SU-DHL-6 (cell line): ENCODE results near the gene DOCK10.

Source experiments
- CTCF ChIP-seq: fragments of 200-600 bp; sonication (generic); IDR thresholded peaks from one replicate; pipeline ENCODE4 v1.5.1; 2017; ENCODE audit warnings: antibody characterized with exemption, mild to moderate bottlenecking, low read length, moderate library complexity; ENCODE audit not compliant: insufficient read depth, poor library complexity, severe bottlenecking
- EZH2phosphoT487 ChIP-seq: fragments of 200-600 bp; sonication (generic), shearing (Covaris generic); conservative IDR thresholded peaks from 2 replicates; pipeline ENCODE4 v1.6.1; 2018; ENCODE audit warnings: mild to moderate bottlenecking, antibody characterized with exemption, low read length, moderate library complexity, mixed read lengths

GRCh38 chr2:224716201-224716600 is 326.1 kb downstream of the DOCK10 start, which contains the start of gene CCDC195:
- TF ChIP-seq CTCF (no peak), EZH2phosphoT487 (no peak)
